ENCODE results near the gene TMOD4.
A peak's percentile ranks its signal among the peaks of the same experiment; 100 is the strongest.

Gene TMOD4

GRCh38 chr1:151142411-151143056 is 33.2 kb downstream of the TMOD4 start:
- DNase-seq (ENCODE audit: low read depth) = no peak

GRCh38 chr1:151137789-151138188 is 38.0 kb downstream of the TMOD4 start:
- DNase-seq (ENCODE audit: low read depth) = no peak

GRCh38 chr1:151135433-151136385 is 40.1 kb downstream of the TMOD4 start:
- DNase-seq (ENCODE audit: low read depth) = no peak

- no peak for DNase-seq (ENCODE audit: low read depth)
Measured at GRCh38 chr1:151134991-151135390, 40.8 kb downstream of the TMOD4 start.

GRCh38 chr1:151134396-151134795 is 41.4 kb downstream of the TMOD4 start:
- no peak for DNase-seq (ENCODE audit: low read depth)

GRCh38 chr1:151133018-151133806 is 42.6 kb downstream of the TMOD4 start:
- no peak for DNase-seq (ENCODE audit: low read depth)

- DNase-seq (ENCODE audit: low read depth) = no peak
Measured at GRCh38 chr1:151132335-151133017, 43.3 kb downstream of the TMOD4 start.

- DNase-seq (ENCODE audit: low read depth) = no peak
Measured at GRCh38 chr1:151131701-151132334, 44.0 kb downstream of the TMOD4 start.

GRCh38 chr1:151130987-151131586 is 44.7 kb downstream of the TMOD4 start:
- peak; percentile 61 for DNase-seq (ENCODE audit: low read depth)

- no peak for DNase-seq (ENCODE audit: low read depth)
Measured at GRCh38 chr1:151128800-151129199, 47.0 kb downstream of the TMOD4 start.

GRCh38 chr1:151124763-151125403 is 50.9 kb downstream of the TMOD4 start:
- DNase-seq (ENCODE audit: low read depth) = no peak
